ENCODE data around the gene FRK. TPM values are rescaled to one million over a fixed set of nuclear protein-coding genes. Genes with fewer than 3 reads are reported as not detected.

The FRK gene
- total RNA-seq: 1 to 10 TPM; 1.5 to 3.7 TPM
- polyA plus RNA-seq (ENCODE audit: insufficient read depth, low read depth, low replicate concordance): 2.5 TPM
- long read RNA-seq, donor 1, full-length matches to known transcripts: 1 of 1 reads
- long read RNA-seq, donor 1, partial matches to known transcripts: 0 of 1 reads
- long read RNA-seq, donor 1, other reads (novel, unspliced or antisense): 0 of 1 reads
- long read RNA-seq, donor 2: 0 reads

- intact Hi-C loops (cut with DNase I; ENCODE audit: low total_unique reads): no loop called here
- DNase-seq: peak; percentile 31
- peak within 1 kb of the TSS in 1 of 2 donors; percentile 9 for H3K27ac ChIP-seq
- H3K4me3 ChIP-seq: peak within 1 kb of the TSS; percentile 6 to 21
- H3K4me1 ChIP-seq: no peaks in the 10 kb centered on the region
- H3K27me3 ChIP-seq: no peaks in the 10 kb centered on the region
- TF ChIP-seq CTCF (IDR thresholded peaks at IDR 0.05) (peak in 1 of 3 experiments; percentile 34), POLR2A (IDR thresholded peaks at IDR 0.05) (no peak)
- no peaks in the 10 kb centered on the region for H3K9me3 ChIP-seq
- WGBS, 2 donors: 25% methylated on average over 7 of the region's 7 CpGs
- H3K36me3 ChIP-seq (ENCODE audit: low read depth, missing control alignments): no peaks in the 10 kb centered on the region
These were observed at the start of gene FRK for GRCh38 chr6:116060572-116061283. Gene FRK (minus strand): TSS chr6:116060891. CDS start chr6:116060311, 580 bp downstream.

GRCh38 chr6:116108836-116109235 lies 48.1 kb upstream of the FRK start:
- WGBS, 2 donors: 43 to 56% methylated on average over 1 of the region's 1 CpG
- intact Hi-C loops (cut with DNase I; ENCODE audit: low total_unique reads): no loop called here
- H3K4me3 ChIP-seq: no peak overlapping the region

GRCh38 chr6:116106146-116106545 lies 45.5 kb upstream of the FRK start:
- 28 to 42% methylated on average over 1 of the region's 1 CpG for WGBS, 2 donors
- Histone ChIP-seq H3K27ac (no peak overlapping the region), H3K4me1 (peaks cover 12% of the 10 kb centered on the region), H3K9me3 (no peaks in the 10 kb centered on the region), H3K36me3 (ENCODE audit: low read depth, missing control alignments) (no peaks in the 10 kb centered on the region), H3K4me3 (no peak overlapping the region), H3K27me3 (no peaks in the 10 kb centered on the region)
- intact Hi-C loops (cut with DNase I; ENCODE audit: low total_unique reads): no loop called here
- no peak for DNase-seq
- TF ChIP-seq POLR2A (IDR thresholded peaks at IDR 0.05) (no peak), CTCF (IDR thresholded peaks at IDR 0.05) (no peak)

More at GRCh38 chr6:116108836-116109235, 48.1 kb upstream of the FRK start:
- no peaks in the 10 kb centered on the region for H3K9me3 ChIP-seq
- H3K36me3 ChIP-seq (ENCODE audit: low read depth, missing control alignments): no peaks in the 10 kb centered on the region
- peak; percentile 37 for DNase-seq
- H3K27ac ChIP-seq: no peak overlapping the region
- TF ChIP-seq POLR2A (IDR thresholded peaks at IDR 0.05): no peak
- TF ChIP-seq CTCF (IDR thresholded peaks at IDR 0.05): no peak
- H3K27me3 ChIP-seq: no peaks in the 10 kb centered on the region
- H3K4me1 ChIP-seq: peaks cover 4% of the 10 kb centered on the region

- Histone ChIP-seq H3K4me3 (no peak overlapping the region), H3K4me1 (peaks cover 12% of the 10 kb centered on the region), H3K27ac (no peak overlapping the region), H3K9me3 (no peaks in the 10 kb centered on the region), H3K36me3 (ENCODE audit: low read depth, missing control alignments) (no peaks in the 10 kb centered on the region), H3K27me3 (no peaks in the 10 kb centered on the region)
- DNase-seq: no peak
- 72 to 88% methylated on average over 3 of the region's 3 CpGs for WGBS, 2 donors
- intact Hi-C loops (cut with DNase I; ENCODE audit: low total_unique reads): no loop called here
- TF ChIP-seq CTCF (IDR thresholded peaks at IDR 0.05) (no peak), POLR2A (IDR thresholded peaks at IDR 0.05) (no peak)
These were observed 44.6 kb upstream of the FRK start for GRCh38 chr6:116105247-116105646.

All from testis (tissue), 5 donors.